Mononuclear cell (primary cell): ENCODE measurements around the gene SCFD2. TPM values are rescaled to one million over a fixed set of nuclear protein-coding genes. Genes with fewer than 3 reads are reported as not detected.

ENCODE experiments used
- H3K27me3 ChIP-seq: 2 replicates; pipeline ENCODE4 v1.6.0; 2011; ENCODE audit warnings: low read length, control low read depth; ENCODE audit not compliant: insufficient read depth
- H3K4me1 ChIP-seq: 2 replicates; pipeline ENCODE4 v1.5.1; 2011; ENCODE audit warnings: mild to moderate bottlenecking, low read length, control low read depth; ENCODE audit not compliant: insufficient read depth
- H3K4me3 ChIP-seq: 2 replicates; pipeline ENCODE4 v1.5.1; 2011; ENCODE audit warnings: mild to moderate bottlenecking, low read length, moderate library complexity
- H3K9me3 ChIP-seq: 2 replicates; pipeline ENCODE4 v1.5.1; 2011; ENCODE audit warnings: low read depth, mild to moderate bottlenecking, control low read depth, low read length
- total RNA-seq: library from RNA; depleted of rRNA; stranded (reverse); fragments of >200 nt; gene quantifications from one replicate; pipeline ENCODE4 v1.2.3, GENCODE V29; 2012

The SCFD2 gene
- total RNA-seq, 1 donor = 20.6 TPM

- Histone ChIP-seq H3K4me3 (no peak overlapping the region), H3K4me1 (no peaks in the 10 kb centered on the region), H3K27me3 (no peaks in the 10 kb centered on the region), H3K9me3 (no peaks in the 10 kb centered on the region)
These were observed 234.8 kb downstream of the SCFD2 start for GRCh38 chr4:53130896-53131561.

- H3K9me3 ChIP-seq = no peaks in the 10 kb centered on the region
These were observed 237.0 kb downstream of the SCFD2 start for GRCh38 chr4:53128706-53129357.

GRCh38 chr4:53128231-53128630 lies 237.6 kb downstream of the SCFD2 start:
- no peaks in the 10 kb centered on the region for H3K4me1 ChIP-seq
- H3K4me3 ChIP-seq = no peak overlapping the region
- H3K9me3 ChIP-seq = no peaks in the 10 kb centered on the region
- no peaks in the 10 kb centered on the region for H3K27me3 ChIP-seq

More at GRCh38 chr4:53128706-53129357, 237.0 kb downstream of the SCFD2 start:
- Histone ChIP-seq H3K4me3 (no peak overlapping the region), H3K27me3 (no peaks in the 10 kb centered on the region), H3K4me1 (no peaks in the 10 kb centered on the region)

- H3K4me3 ChIP-seq = no peak overlapping the region
These were observed 238.5 kb downstream of the SCFD2 start for GRCh38 chr4:53127365-53127764.

GRCh38 chr4:53126099-53126498 lies 239.8 kb downstream of the SCFD2 start:
- Histone ChIP-seq H3K27me3 (no peaks in the 10 kb centered on the region), H3K9me3 (no peaks in the 10 kb centered on the region), H3K4me3 (no peak overlapping the region), H3K4me1 (no peaks in the 10 kb centered on the region)

More at GRCh38 chr4:53127365-53127764, 238.5 kb downstream of the SCFD2 start:
- no peaks in the 10 kb centered on the region for H3K4me1 ChIP-seq
- no peaks in the 10 kb centered on the region for H3K27me3 ChIP-seq
- no peaks in the 10 kb centered on the region for H3K9me3 ChIP-seq

GRCh38 chr4:53123819-53124218 lies 242.0 kb downstream of the SCFD2 start:
- Histone ChIP-seq H3K4me3 (no peak overlapping the region), H3K9me3 (no peaks in the 10 kb centered on the region), H3K27me3 (no peaks in the 10 kb centered on the region), H3K4me1 (no peaks in the 10 kb centered on the region)

GRCh38 chr4:53123171-53123570 lies 242.7 kb downstream of the SCFD2 start:
- no peaks in the 10 kb centered on the region for H3K4me1 ChIP-seq
- H3K9me3 ChIP-seq = no peaks in the 10 kb centered on the region
- no peaks in the 10 kb centered on the region for H3K27me3 ChIP-seq
- H3K4me3 ChIP-seq = no peak overlapping the region

GRCh38 chr4:53122280-53123116 lies 243.4 kb downstream of the SCFD2 start:
- no peaks in the 10 kb centered on the region for H3K4me1 ChIP-seq

GRCh38 chr4:53121264-53121865 lies 244.5 kb downstream of the SCFD2 start:
- no peak overlapping the region for H3K4me3 ChIP-seq
- H3K9me3 ChIP-seq = no peaks in the 10 kb centered on the region
- H3K27me3 ChIP-seq = no peaks in the 10 kb centered on the region
- no peaks in the 10 kb centered on the region for H3K4me1 ChIP-seq

More at GRCh38 chr4:53122280-53123116, 243.4 kb downstream of the SCFD2 start:
- Histone ChIP-seq H3K9me3 (no peaks in the 10 kb centered on the region), H3K4me3 (no peak overlapping the region), H3K27me3 (no peaks in the 10 kb centered on the region)

- Histone ChIP-seq H3K27me3 (no peaks in the 10 kb centered on the region), H3K4me1 (no peaks in the 10 kb centered on the region), H3K4me3 (no peak overlapping the region), H3K9me3 (no peaks in the 10 kb centered on the region)
These were observed 245.1 kb downstream of the SCFD2 start for GRCh38 chr4:53120778-53121177.

GRCh38 chr4:53119680-53120079 lies 246.2 kb downstream of the SCFD2 start:
- no peak overlapping the region for H3K4me3 ChIP-seq
- H3K9me3 ChIP-seq = no peaks in the 10 kb centered on the region
- H3K27me3 ChIP-seq = no peaks in the 10 kb centered on the region
- H3K4me1 ChIP-seq = no peaks in the 10 kb centered on the region

- Histone ChIP-seq H3K4me1 (no peaks in the 10 kb centered on the region), H3K4me3 (no peak overlapping the region), H3K27me3 (no peaks in the 10 kb centered on the region), H3K9me3 (no peaks in the 10 kb centered on the region)
These were observed 247.2 kb downstream of the SCFD2 start for GRCh38 chr4:53118676-53119075.

- H3K4me3 ChIP-seq = no peak overlapping the region
These were observed 248.9 kb downstream of the SCFD2 start for GRCh38 chr4:53116954-53117353.

GRCh38 chr4:53113431-53114225 lies 252.2 kb downstream of the SCFD2 start:
- Histone ChIP-seq H3K27me3 (no peaks in the 10 kb centered on the region), H3K9me3 (no peaks in the 10 kb centered on the region), H3K4me3 (no peak overlapping the region), H3K4me1 (no peaks in the 10 kb centered on the region)

More at GRCh38 chr4:53116954-53117353, 248.9 kb downstream of the SCFD2 start:
- Histone ChIP-seq H3K9me3 (no peaks in the 10 kb centered on the region), H3K27me3 (no peaks in the 10 kb centered on the region), H3K4me1 (no peaks in the 10 kb centered on the region)
